ENCODE measurements around the gene ACOT7.

Gene ACOT7

GRCh38 chr1:6268415-6268814, 125.2 kb downstream of the ACOT7 start:
- DNase-seq (ENCODE audit: low read depth, low spot score), result no peak

GRCh38 chr1:6267686-6268322, 125.8 kb downstream of the ACOT7 start:
- DNase-seq (ENCODE audit: low read depth, low spot score), result no peak

GRCh38 chr1:6266641-6267040, 126.9 kb downstream of the ACOT7 start:
- DNase-seq (ENCODE audit: low read depth, low spot score), result no peak

- DNase-seq (ENCODE audit: low read depth, low spot score), result no peak
Measured at GRCh38 chr1:6265151-6265550, 128.4 kb downstream of the ACOT7 start.

GRCh38 chr1:6263716-6264115, 129.9 kb downstream of the ACOT7 start:
- no peak for DNase-seq (ENCODE audit: low read depth, low spot score)

GRCh38 chr1:6262555-6263420, 130.8 kb downstream of the ACOT7 start:
- no peak for DNase-seq (ENCODE audit: low read depth, low spot score)

- no peak for DNase-seq (ENCODE audit: low read depth, low spot score)
Measured at GRCh38 chr1:6261615-6261995, 132.0 kb downstream of the ACOT7 start.

GRCh38 chr1:6260961-6261614, 132.5 kb downstream of the ACOT7 start, which contains the start of gene GPR153:
Gene GPR153, minus strand, starts transcription at chr1:6261098. Its CDS starts 6,193 bp downstream, at chr1:6254905.
- no peak for DNase-seq (ENCODE audit: low read depth, low spot score)

GRCh38 chr1:6260433-6260934, 133.1 kb downstream of the ACOT7 start:
- no peak for DNase-seq (ENCODE audit: low read depth, low spot score)

- no peak for DNase-seq (ENCODE audit: low read depth, low spot score)
Measured at GRCh38 chr1:6259491-6260362, 133.8 kb downstream of the ACOT7 start.

GRCh38 chr1:6258675-6259074, 134.9 kb downstream of the ACOT7 start:
- DNase-seq (ENCODE audit: low read depth, low spot score), result no peak

- no peak for DNase-seq (ENCODE audit: low read depth, low spot score)
Measured at GRCh38 chr1:6257541-6258069, 136.0 kb downstream of the ACOT7 start.

- DNase-seq (ENCODE audit: low read depth, low spot score), result no peak
Measured at GRCh38 chr1:6256645-6257044, 136.9 kb downstream of the ACOT7 start.

- DNase-seq (ENCODE audit: low read depth, low spot score), result no peak
Measured at GRCh38 chr1:6254691-6255090, 138.9 kb downstream of the ACOT7 start.

- no peak for DNase-seq (ENCODE audit: low read depth, low spot score)
Measured at GRCh38 chr1:6253380-6253779, 140.2 kb downstream of the ACOT7 start.

- DNase-seq (ENCODE audit: low read depth, low spot score), result no peak
Measured at GRCh38 chr1:6252374-6252710, 141.2 kb downstream of the ACOT7 start.

- no peak for DNase-seq (ENCODE audit: low read depth, low spot score)
Measured at GRCh38 chr1:6251681-6252373, 141.7 kb downstream of the ACOT7 start.

- no peak for DNase-seq (ENCODE audit: low read depth, low spot score)
Measured at GRCh38 chr1:6251233-6251632, 142.3 kb downstream of the ACOT7 start.

- no peak for DNase-seq (ENCODE audit: low read depth, low spot score)
Measured at GRCh38 chr1:6249739-6250689, 143.6 kb downstream of the ACOT7 start.

Data from iPS DF 19.7 (cell line).